Stimulated activated CD4-positive, alpha-beta T cell treated with anti-CD3 and anti-CD28 coated beads, TNF-alpha, amount 100 ng/mL, for 1 hour (primary cell): ENCODE results near the gene RSRP1.

ENCODE experiments used
- DNase-seq, 3 donors: peaks; one replicate each; pipeline ENCODE4 v3.0.0-alpha.2; 2020; ENCODE audit warnings: low read depth in 3 of 3, low spot score in 1 of 3

The RSRP1 gene

GRCh38 chr1:25194572-25195020 lies 52.7 kb downstream of the RSRP1 start:
- DNase-seq: no peak

GRCh38 chr1:25194054-25194453 lies 53.2 kb downstream of the RSRP1 start:
- DNase-seq: no peak

GRCh38 chr1:25193229-25193628 lies 54.0 kb downstream of the RSRP1 start:
- no peak for DNase-seq
